GM04503 (cell line): ENCODE data around the gene PKLR.
A peak's percentile ranks its signal among the peaks of the same experiment; 100 is the strongest.
"Not testable (repeated sequence)": the region's sequence is repeated elsewhere in the genome, so short reads cannot be mapped to it uniquely, and the experiment has no call there.

Source experiments
- DNase-seq: peaks from one replicate; pipeline ENCODE4 v3.0.0-alpha.2; 2012; ENCODE audit warnings: low read depth

The PKLR gene

DNA sequence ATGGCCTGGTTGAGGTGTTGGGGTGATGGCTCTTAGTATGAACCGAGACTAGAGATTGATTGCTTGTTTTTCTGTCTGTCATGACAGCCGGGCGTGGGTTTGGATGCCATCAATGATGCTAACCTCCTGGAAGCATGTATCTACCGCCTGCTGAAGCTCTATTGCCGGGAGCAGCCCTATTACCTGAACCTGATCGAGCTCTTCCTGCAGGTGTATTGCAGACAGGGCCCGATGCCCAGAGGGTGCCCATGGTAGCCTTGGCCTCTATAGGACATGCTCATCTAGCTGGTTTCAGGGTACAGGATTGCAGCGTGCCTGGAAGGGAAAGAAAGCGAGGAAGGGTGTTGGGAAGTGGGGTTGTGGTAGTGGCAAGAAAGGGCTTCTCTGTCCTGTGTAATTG, 16.8 kb upstream of the PKLR start:
- no peak for DNase-seq

- no peak for DNase-seq
Measured at GRCh38 chr1:155316922-155317321, 15.7 kb upstream of the PKLR start.

DNA sequence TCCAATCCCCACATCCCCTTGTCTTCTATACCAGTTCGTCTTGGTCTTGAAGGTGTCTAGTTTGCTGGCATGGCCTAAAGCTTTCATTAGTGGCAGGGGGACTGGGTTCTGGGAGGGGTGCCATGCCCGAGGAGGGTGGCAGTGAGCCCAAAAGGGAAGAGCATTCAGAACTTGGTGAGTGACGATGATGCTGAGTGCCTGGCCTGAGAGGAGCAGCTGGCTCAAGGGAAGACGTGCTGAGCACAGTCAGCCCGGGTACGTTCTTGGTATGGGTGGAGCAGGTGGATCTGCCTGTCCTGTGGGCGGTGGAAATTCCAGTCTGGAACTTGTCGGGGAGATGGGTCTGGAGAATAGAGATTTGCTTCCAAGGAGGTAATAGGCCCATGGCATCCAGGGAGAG, 12.0 kb upstream of the PKLR start:
- DNase-seq, result no peak

DNA sequence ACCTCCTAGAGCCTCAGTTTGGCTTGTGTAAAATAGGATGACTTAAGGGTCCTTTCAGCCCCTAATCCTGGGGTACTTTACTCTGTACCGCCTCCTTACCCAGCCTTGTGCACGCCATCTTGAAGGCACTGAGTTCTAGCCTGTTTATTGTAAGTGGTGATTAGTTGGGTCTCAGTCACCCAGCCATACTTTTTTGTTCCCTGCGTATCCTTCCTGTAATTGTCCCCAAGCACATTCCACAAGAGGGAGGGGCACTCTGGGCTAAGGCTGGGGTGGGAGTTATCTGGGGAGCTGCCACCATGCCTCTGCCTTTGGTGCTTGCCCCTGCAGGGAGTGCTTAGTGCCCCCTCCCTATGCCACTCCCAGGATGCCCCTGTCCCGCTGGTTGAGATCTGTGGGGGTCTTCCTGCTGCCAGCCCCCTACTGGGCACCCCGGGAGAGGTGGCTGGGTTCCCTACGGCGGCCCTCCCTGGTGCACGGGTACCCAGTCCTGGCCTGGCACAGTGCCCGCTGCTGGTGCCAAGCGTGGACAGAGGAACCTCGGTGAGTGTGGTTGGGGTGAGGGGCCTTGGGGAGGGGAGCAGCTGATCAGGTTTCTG, 8.3 kb upstream of the PKLR start:
- no peak for DNase-seq

- DNase-seq, result peak; percentile 93
Measured at GRCh38 chr1:155308493-155309422, 7.5 kb upstream of the PKLR start, which contains the start of gene FDPS. TSS of gene FDPS (plus strand) at chr1:155308866. CDS start at chr1:155309790, 924 bp downstream.

DNA sequence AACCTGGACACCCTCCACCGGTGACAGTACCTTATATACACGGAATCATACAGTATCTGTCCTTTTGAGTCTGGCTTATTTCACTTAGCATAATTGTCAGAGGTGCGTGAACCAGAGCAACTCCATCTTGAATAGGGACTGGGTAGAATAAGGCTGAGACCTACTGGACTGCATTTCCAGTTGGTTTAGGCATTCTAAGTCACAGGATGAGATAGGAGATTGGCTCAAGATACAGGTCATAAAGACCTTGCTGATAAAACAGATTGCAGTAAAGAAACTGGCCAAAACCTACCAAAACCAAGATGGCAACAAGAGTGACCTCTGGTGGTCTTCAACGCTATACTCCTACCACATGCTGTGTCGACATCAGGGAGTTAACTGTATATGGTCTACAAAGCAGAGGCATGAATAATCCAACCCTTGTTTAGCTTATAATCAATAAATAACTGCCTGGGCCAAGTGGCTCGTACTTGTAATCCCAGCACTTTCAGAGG, 6.1 kb upstream of the PKLR start:
- no peak for DNase-seq

- no peak for DNase-seq
Measured at GRCh38 chr1:155305881-155306391, 4.7 kb upstream of the PKLR start.

DNA sequence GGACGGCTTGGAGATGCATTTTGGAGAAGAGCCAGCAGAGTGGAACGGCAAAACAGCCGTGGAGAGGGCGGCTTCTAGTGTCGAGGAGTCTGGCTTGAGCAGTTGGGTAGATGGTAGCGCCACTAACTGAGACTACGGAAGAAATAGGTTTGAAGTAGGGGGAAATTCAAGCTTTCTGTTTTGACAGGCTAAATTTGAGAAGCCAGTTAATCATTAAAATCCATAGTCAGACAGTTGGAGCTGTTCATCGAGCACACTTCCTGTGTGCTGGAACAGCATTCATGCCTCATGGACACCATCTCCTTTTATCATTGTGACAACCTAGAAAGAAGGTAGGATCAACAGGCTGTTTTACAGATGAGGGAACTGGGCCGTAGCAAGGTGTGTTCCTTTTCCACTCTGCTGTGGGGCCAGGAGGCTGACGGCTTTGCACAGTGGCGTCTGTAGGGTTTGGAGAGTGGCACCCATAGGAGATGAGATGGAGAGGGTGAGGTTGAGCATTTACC, 3.4 kb upstream of the PKLR start:
- DNase-seq, result no peak

- DNase-seq, result no peak
Measured at GRCh38 chr1:155300553-155301329, 497 bp downstream of the PKLR start.

DNA sequence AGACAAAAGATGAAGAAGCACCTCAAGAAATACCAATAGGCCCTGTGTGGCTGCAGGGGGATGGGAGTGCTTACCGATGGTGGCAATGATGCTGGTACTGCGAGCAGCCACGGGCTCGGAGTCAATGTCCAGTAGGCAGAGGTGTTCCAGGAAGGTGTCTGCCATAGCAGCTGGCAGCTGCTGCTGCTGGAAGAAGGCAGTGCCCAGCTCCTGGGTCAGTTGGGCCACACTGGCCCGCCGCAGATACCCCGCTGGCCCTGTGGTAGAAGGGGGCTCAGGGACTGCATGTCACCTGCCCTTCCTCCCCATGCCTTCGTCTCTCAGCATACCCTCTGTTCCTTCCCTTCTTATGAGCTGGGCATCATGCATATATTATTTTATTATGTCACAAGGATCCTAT, 1.2 kb downstream of the PKLR start:
- no peak for DNase-seq

DNA sequence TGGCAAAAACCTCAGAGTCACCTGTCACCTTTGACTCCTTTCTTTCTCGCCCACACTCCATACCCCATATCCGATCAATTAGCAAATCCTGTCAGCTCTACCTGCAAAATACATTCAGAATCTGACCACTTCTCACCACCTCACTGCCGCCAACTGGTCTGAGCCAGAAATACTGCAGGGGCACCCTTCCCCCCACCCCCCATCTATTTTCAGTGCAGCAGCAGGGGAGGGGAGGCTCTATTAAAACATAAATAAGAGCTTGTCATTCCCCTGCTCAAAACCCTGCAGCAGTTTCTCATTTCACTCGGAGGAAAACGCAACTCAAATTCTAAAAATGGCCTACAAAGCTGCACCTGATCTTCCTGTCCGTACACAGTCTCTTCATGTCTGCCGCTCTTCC, 3.9 kb downstream of the PKLR start:
- DNase-seq, result no peak

- no peak for DNase-seq
Measured at GRCh38 chr1:155296661-155297060, 4.6 kb downstream of the PKLR start.

DNA sequence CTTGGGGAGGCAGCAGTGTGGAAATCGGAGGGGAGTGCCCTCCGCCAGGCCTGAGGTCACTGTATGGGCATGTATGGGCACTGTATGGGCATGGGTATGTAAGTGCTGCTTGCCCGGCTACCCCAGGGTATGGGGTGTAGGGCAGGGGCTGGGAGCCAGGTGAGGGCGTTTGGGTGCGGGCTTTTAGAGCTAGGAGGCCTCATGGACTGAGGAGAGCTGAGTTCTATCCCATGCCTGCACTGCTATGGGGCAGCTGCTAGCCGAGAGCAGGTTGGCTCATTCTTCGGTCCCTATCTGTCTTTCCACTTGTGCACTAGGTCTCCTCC, 5.3 kb downstream of the PKLR start:
- DNase-seq, result no peak

GRCh38 chr1:155295183-155295941, 5.9 kb downstream of the PKLR start:
- no peak for DNase-seq

DNA sequence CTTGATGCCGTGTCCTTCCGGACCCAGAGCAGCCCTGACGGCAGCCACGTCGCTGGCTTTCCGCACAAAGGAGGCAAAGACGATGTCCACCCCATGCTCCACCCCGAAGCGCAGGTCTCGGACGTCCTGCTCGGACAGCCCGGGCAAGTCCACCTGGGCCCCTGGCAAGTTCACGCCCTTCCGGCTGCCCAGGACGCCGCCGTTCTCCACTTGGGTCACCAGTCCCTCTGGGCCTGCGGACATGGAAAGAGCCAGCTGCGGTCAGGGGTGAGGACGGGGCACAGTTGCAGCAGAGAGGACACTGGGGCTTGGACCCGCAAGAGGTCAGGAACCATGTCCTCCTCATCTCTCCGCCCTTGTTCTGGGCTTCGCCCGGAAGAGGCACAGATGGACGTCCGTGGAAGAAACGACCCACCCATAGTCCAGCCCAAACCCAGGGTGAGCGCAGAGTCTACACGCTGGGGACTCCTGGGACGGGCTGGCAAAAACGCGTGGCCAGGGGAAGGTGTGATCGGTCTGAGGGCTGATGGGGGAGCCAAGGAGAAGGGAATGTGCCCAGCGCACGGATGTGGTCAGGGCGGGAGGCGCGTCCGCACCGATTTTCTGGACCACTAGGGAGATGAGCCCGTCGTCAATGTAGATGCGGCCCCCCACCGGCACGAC, 6.6 kb downstream of the PKLR start:
- no peak for DNase-seq

GRCh38 chr1:155293086-155293749, 8.0 kb downstream of the PKLR start:
- no peak for DNase-seq

GRCh38 chr1:155291006-155291405, 10.2 kb downstream of the PKLR start:
- DNase-seq, result not testable (repeated sequence)

- no peak for DNase-seq
Measured at GRCh38 chr1:155287987-155288543, 13.2 kb downstream of the PKLR start.

DNA sequence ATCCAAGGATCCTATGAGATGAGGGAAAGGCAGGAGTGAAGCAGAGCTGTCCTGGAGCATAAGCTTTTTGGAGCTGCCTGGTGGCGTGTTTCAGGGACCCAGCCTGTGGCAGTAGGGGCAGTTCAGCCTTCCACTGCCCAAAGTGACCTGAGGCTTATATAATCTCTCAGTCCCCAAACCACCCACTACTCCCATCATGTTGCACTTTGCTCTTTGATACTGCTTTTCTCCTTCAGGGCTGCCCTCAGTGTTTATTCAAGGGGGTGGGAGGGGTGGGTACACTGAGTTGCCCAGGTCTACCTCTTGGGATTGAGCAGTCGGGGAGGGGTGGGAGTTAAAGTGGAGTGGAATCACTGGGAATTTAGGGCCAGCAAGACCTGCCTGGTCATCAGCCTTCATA, 14.7 kb downstream of the PKLR start:
- no peak for DNase-seq

DNA sequence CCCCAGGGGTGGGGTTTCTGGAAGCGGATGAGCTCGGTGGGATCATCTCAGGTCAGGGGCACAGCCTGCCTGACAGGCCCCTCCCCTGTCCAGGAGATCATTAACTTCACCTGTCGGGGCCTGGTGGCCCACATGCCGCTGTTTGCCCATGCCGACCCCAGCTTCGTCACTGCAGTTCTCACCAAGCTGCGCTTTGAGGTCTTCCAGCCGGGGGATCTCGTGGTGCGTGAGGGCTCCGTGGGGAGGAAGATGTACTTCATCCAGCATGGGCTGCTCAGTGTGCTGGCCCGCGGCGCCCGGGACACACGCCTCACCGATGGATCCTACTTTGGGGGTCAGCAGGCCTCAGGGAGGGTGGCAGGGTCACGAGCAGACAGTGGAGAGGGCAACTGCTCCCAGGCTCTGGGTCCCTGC, 15.6 kb downstream of the PKLR start:
- DNase-seq, result no peak
